ENCODE measurements around the gene AKNAD1.

The AKNAD1 gene

DNA sequence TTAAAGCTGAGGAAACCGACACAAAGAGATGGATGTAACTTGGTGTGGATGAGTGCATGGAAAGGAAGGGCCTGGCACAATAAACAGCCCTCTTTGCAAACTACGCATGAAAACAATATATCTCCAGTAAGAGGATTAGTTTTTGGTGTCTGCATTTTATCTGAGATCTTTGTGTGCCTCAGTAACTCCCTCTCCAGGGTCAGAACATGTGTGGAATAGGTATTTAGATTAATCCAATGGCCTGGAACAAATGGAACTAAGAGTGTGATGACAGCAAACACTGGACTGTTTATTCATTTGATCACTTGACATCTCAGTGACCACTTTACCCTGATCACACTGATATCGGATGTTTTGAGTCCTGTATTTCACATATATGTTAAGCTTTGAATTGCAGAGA is 45.3 kb downstream of the AKNAD1 start:
- no peak overlapping the region for H3K9ac ChIP-seq (ENCODE audit: low read length)
- H3K4me2 ChIP-seq (ENCODE audit: low read depth, low read length), result no peak overlapping the region
- H3K4me3 ChIP-seq (ENCODE audit: low read length), result no peak overlapping the region
- no peaks in the 10 kb centered on the region for H3K27me3 ChIP-seq (replicated peaks; ENCODE audit: insufficient read depth, low read length)
- H3K4me1 ChIP-seq (ENCODE audit: low read length), result no peaks in the 10 kb centered on the region
- H3K9me3 ChIP-seq (replicated peaks; ENCODE audit: insufficient read depth, low read length), result no peaks in the 10 kb centered on the region
- H3F3A ChIP-seq (ENCODE audit: insufficient read depth, low read length), result no peaks in the 10 kb centered on the region
- H3K9me2 ChIP-seq (replicated peaks; ENCODE audit: insufficient read depth, low read length), result no peaks in the 10 kb centered on the region
- no peaks in the 10 kb centered on the region for H3K79me2 ChIP-seq (ENCODE audit: low read length)
- no peak overlapping the region for H2AFZ ChIP-seq (ENCODE audit: low read length)
- H3K27ac ChIP-seq (ENCODE audit: low read length), result no peak overlapping the region
- TF ChIP-seq CTCF (IDR thresholded peaks at IDR 0.05; ENCODE audit: low read length) (no peak), EZH2 (optimal IDR thresholded peaks at IDR 0.05; ENCODE audit: low read depth, low read length) (no peak), EZH2phosphoT487 (IDR thresholded peaks at IDR 0.05; ENCODE audit: low read length) (no peak)
- DNase-seq, result no peak
- no peaks in the 10 kb centered on the region for H4K20me1 ChIP-seq (ENCODE audit: insufficient read depth, low read length)
- no peaks in the 10 kb centered on the region for H3K36me3 ChIP-seq (replicated peaks; ENCODE audit: insufficient read depth, low read length)

GRCh38 chr1:108808438-108808837 is 48.5 kb downstream of the AKNAD1 start:
- no peaks in the 10 kb centered on the region for H4K20me1 ChIP-seq (ENCODE audit: insufficient read depth, low read length)
- H3K4me1 ChIP-seq (ENCODE audit: low read length), result no peaks in the 10 kb centered on the region
- H3K79me2 ChIP-seq (ENCODE audit: low read length), result no peaks in the 10 kb centered on the region
- no peaks in the 10 kb centered on the region for H3K27me3 ChIP-seq (replicated peaks; ENCODE audit: insufficient read depth, low read length)
- no peaks in the 10 kb centered on the region for H3K9me2 ChIP-seq (replicated peaks; ENCODE audit: insufficient read depth, low read length)
- H3K4me2 ChIP-seq (ENCODE audit: low read depth, low read length), result no peak overlapping the region
- no peak for DNase-seq
- no peaks in the 10 kb centered on the region for H3K36me3 ChIP-seq (replicated peaks; ENCODE audit: insufficient read depth, low read length)
- H3F3A ChIP-seq (ENCODE audit: insufficient read depth, low read length), result no peaks in the 10 kb centered on the region
- no peak overlapping the region for H3K4me3 ChIP-seq (ENCODE audit: low read length)
- no peak overlapping the region for H3K9ac ChIP-seq (ENCODE audit: low read length)
- no peaks in the 10 kb centered on the region for H3K9me3 ChIP-seq (replicated peaks; ENCODE audit: insufficient read depth, low read length)
- no peak overlapping the region for H3K27ac ChIP-seq (ENCODE audit: low read length)
- TF ChIP-seq EZH2 (optimal IDR thresholded peaks at IDR 0.05; ENCODE audit: low read depth, low read length), result no peak
- no peak for TF ChIP-seq CTCF (IDR thresholded peaks at IDR 0.05; ENCODE audit: low read length)
- no peak for TF ChIP-seq EZH2phosphoT487 (IDR thresholded peaks at IDR 0.05; ENCODE audit: low read length)
- no peak overlapping the region for H2AFZ ChIP-seq (ENCODE audit: low read length)

- Histone ChIP-seq H3K4me2 (ENCODE audit: low read depth, low read length) (no peak overlapping the region), H3K4me1 (ENCODE audit: low read length) (no peaks in the 10 kb centered on the region), H3K9me2 (replicated peaks; ENCODE audit: insufficient read depth, low read length) (no peaks in the 10 kb centered on the region), H3K79me2 (ENCODE audit: low read length) (no peaks in the 10 kb centered on the region), H2AFZ (ENCODE audit: low read length) (no peak overlapping the region), H3K9ac (ENCODE audit: low read length) (no peak overlapping the region), H3K27me3 (replicated peaks; ENCODE audit: insufficient read depth, low read length) (no peaks in the 10 kb centered on the region), H4K20me1 (ENCODE audit: insufficient read depth, low read length) (no peaks in the 10 kb centered on the region), H3K9me3 (replicated peaks; ENCODE audit: insufficient read depth, low read length) (no peaks in the 10 kb centered on the region), H3F3A (ENCODE audit: insufficient read depth, low read length) (no peaks in the 10 kb centered on the region), H3K27ac (ENCODE audit: low read length) (no peak overlapping the region), H3K4me3 (ENCODE audit: low read length) (no peak overlapping the region), H3K36me3 (replicated peaks; ENCODE audit: insufficient read depth, low read length) (no peaks in the 10 kb centered on the region)
- no peak for DNase-seq
- TF ChIP-seq CTCF (IDR thresholded peaks at IDR 0.05; ENCODE audit: low read length) (no peak), EZH2 (optimal IDR thresholded peaks at IDR 0.05; ENCODE audit: low read depth, low read length) (no peak), EZH2phosphoT487 (IDR thresholded peaks at IDR 0.05; ENCODE audit: low read length) (no peak)
Observed at GRCh38 chr1:108803548-108803947, 53.3 kb downstream of the AKNAD1 start.
